Measurements from ENCODE around the gene CDKL5.

CDKL5 gene

DNA sequence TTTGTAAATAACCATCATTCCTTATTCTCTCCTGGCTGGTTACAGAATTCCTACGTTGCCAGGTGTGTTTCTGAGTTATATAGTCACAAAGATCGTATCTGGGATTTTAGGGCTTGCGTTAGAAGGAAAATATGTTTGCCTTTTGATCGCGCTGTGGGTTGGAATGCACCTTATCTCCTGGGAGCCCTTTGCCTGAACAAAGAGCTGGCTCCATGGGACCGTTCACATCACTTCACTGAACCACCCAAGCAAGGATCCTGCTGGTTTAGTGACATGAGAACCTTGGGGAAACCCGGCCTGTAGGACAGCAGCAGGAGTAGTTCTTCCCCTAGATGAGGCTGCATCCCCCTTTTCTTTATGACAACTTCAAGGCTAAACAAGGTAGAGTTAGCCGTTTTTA is 194.9 kb downstream of the CDKL5 start:
- no peak for TF ChIP-seq CTCF (conservative IDR thresholded peaks at IDR 0.05; ENCODE audit: low read depth, low read length)
- DNase-seq (ENCODE audit: low read depth): no peak
- H3K4me3 ChIP-seq (ENCODE audit: low read depth, low read length): no peak overlapping the region

DNA sequence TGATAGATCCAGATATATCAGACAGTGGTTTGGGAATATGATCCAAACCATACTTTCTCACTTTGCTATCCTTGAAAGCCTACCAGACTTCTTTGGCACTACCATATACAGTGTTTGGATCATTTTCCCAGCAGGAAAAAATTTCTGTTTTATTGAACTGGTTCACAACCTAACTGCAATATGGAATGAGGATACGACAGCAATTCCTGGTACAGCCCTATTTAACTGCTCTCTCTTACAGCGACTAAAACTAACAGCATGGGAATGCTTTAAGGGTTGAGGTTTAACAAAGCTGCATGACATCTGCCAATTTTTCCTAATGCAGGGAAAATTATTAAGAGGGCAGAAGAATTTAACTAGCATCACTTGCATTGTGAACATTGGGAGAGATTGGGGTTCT is 199.2 kb downstream of the CDKL5 start:
- no peak for TF ChIP-seq CTCF (conservative IDR thresholded peaks at IDR 0.05; ENCODE audit: low read depth, low read length)
- no peak for DNase-seq (ENCODE audit: low read depth)
- H3K4me3 ChIP-seq (ENCODE audit: low read depth, low read length): no peak overlapping the region

DNA sequence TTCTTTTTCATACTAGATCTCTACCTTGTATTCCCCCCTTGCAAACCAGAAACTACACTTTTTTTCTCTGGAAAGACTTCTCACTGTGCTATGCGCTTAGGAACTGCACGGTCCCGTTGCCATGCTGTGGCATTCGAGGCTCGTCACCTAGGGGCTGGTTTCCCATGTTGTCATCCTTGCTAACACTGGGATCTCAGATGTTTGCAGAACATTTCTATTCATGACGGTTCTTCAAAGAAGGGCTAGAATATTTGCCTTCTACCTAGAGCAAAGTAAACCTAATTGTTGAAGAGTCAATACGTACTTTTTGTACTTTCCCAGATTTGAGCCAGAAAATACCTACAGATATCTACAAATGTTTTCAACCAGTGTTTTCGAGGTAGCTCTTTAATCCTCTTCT is 205.5 kb downstream of the CDKL5 start:
- DNase-seq (ENCODE audit: low read depth): no peak
- TF ChIP-seq CTCF (conservative IDR thresholded peaks at IDR 0.05; ENCODE audit: low read depth, low read length): no peak
- H3K4me3 ChIP-seq (ENCODE audit: low read depth, low read length): no peak overlapping the region

GRCh38 chrX:18638398-18638797 is 213.0 kb downstream of the CDKL5 start:
- no peak for DNase-seq (ENCODE audit: low read depth)
- no peak overlapping the region for H3K4me3 ChIP-seq (ENCODE audit: low read depth, low read length)
- TF ChIP-seq CTCF (conservative IDR thresholded peaks at IDR 0.05; ENCODE audit: low read depth, low read length): no peak

GRCh38 chrX:18639280-18639679 is 213.9 kb downstream of the CDKL5 start:
- H3K4me3 ChIP-seq (ENCODE audit: low read depth, low read length): no peak overlapping the region
- DNase-seq (ENCODE audit: low read depth): no peak
- TF ChIP-seq CTCF (conservative IDR thresholded peaks at IDR 0.05; ENCODE audit: low read depth, low read length): no peak

DNA sequence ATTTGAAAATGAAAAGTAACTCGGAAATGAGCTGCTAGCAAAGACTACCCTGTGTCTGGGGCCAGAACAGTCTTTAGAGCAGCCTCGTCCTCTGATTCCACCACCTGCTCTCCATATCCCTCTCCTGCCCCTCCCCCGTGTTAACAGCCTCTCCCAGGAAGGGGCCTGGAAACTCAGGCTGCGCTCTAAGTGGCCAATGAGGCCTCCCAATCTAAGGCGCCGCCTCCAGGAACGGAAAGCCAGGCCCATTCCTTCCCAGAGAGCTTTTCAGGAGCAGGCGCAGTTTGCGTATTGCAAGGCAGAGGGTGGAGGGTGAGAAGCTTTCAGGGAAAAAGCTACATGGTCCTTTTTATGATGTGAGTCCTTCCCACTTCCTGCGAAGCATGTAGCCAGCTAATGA is 215.3 kb downstream of the CDKL5 start:
- DNase-seq (ENCODE audit: low read depth): no peak
- no peak overlapping the region for H3K4me3 ChIP-seq (ENCODE audit: low read depth, low read length)
- no peak for TF ChIP-seq CTCF (conservative IDR thresholded peaks at IDR 0.05; ENCODE audit: low read depth, low read length)

- no peak for TF ChIP-seq CTCF (conservative IDR thresholded peaks at IDR 0.05; ENCODE audit: low read depth, low read length)
These were observed 217.8 kb downstream of the CDKL5 start for GRCh38 chrX:18643243-18643642.

More at GRCh38 chrX:18643243-18643642, 217.8 kb downstream of the CDKL5 start:
- DNase-seq (ENCODE audit: low read depth): no peak
- no peak overlapping the region for H3K4me3 ChIP-seq (ENCODE audit: low read depth, low read length)

Data from choroid plexus epithelial cell (primary cell).